HG03060 (cell line): Measurements from ENCODE around the gene SLC6A11.

Experiments used
- ATAC-seq: cut with Tn5 transposase; IDR thresholded peaks from one replicate; pipeline ENCODE4 v1.9.1; 2021; ENCODE audit warnings: low read depth, moderate number of reproducible peaks; ENCODE audit not compliant: unreplicated experiment

SLC6A11 gene

GRCh38 chr3:10836676-10837075, 20.6 kb downstream of the SLC6A11 start:
- ATAC-seq, result no peak

- no peak for ATAC-seq
These were observed 21.8 kb downstream of the SLC6A11 start for GRCh38 chr3:10837849-10838248.

- no peak for ATAC-seq
These were observed 23.1 kb downstream of the SLC6A11 start for GRCh38 chr3:10839167-10839566.

GRCh38 chr3:10841100-10841499, 25.1 kb downstream of the SLC6A11 start:
- ATAC-seq, result no peak

- no peak for ATAC-seq
These were observed 27.4 kb downstream of the SLC6A11 start for GRCh38 chr3:10843378-10843777.

- ATAC-seq, result no peak
These were observed 29.2 kb downstream of the SLC6A11 start for GRCh38 chr3:10845001-10845761.

- ATAC-seq, result peak; percentile 78
These were observed 30.0 kb downstream of the SLC6A11 start for GRCh38 chr3:10845839-10846656.

GRCh38 chr3:10846657-10846975, 30.6 kb downstream of the SLC6A11 start:
- ATAC-seq, result no peak

GRCh38 chr3:10848261-10848660, 32.2 kb downstream of the SLC6A11 start:
- ATAC-seq, result no peak

- no peak for ATAC-seq
These were observed 36.2 kb downstream of the SLC6A11 start for GRCh38 chr3:10852066-10852808.

GRCh38 chr3:10855083-10855870, 39.2 kb downstream of the SLC6A11 start:
- no peak for ATAC-seq

GRCh38 chr3:10855871-10856662, 40.0 kb downstream of the SLC6A11 start:
- no peak for ATAC-seq

GRCh38 chr3:10857235-10857634, 41.2 kb downstream of the SLC6A11 start:
- ATAC-seq, result no peak

GRCh38 chr3:10858091-10858490, 42.1 kb downstream of the SLC6A11 start:
- ATAC-seq, result no peak

- ATAC-seq, result no peak
These were observed 51.4 kb downstream of the SLC6A11 start for GRCh38 chr3:10867384-10867783.

- ATAC-seq, result no peak
These were observed 53.4 kb downstream of the SLC6A11 start for GRCh38 chr3:10869460-10869859.

- no peak for ATAC-seq
These were observed 54.3 kb downstream of the SLC6A11 start for GRCh38 chr3:10870296-10870695.

GRCh38 chr3:10873415-10873814, 57.4 kb downstream of the SLC6A11 start:
- no peak for ATAC-seq

GRCh38 chr3:10875914-10876313, 59.9 kb downstream of the SLC6A11 start:
- ATAC-seq, result no peak

- no peak for ATAC-seq
These were observed 60.6 kb downstream of the SLC6A11 start for GRCh38 chr3:10876661-10877060.
